HG03280 (cell line): ENCODE measurements around the gene ARAP2.
"Not testable (repeated sequence)": the region's sequence is repeated elsewhere in the genome, so short reads cannot be mapped to it uniquely, and the experiment has no call there.

Experiments used
- ATAC-seq: cut with Tn5 transposase; IDR thresholded peaks from one replicate; pipeline ENCODE4 v1.9.1; 2021; ENCODE audit warnings: mild to moderate bottlenecking, moderate library complexity; ENCODE audit not compliant: unreplicated experiment

ARAP2 gene

DNA sequence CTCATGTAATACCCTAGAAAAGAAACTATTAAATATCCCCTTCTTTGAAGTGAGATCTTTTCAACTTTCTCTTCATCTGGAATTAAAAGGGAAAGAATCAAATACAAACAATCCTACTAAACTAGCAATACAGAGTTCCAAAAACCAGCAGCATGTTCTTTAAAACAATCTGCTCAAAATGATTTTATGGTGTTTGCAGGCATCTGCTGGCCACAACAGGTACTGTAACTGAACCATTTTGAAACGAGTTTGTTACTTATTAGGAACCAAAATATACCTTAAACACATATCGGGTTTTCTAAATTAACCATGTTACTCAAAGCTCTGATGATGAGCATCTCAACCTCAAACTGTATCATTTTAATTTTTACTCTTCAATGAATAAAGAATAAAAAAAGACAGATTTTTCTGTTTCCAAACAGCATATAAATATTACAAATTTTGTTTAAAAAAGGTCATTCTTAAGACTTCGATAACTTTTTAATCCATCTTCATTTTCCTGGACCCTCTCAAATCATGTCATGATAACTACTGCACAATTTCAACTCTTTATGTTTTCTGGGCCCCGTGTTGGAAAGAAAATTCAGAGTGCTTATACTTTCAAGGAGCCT, 56.5 kb downstream of the ARAP2 start:
- ATAC-seq, result no peak

- ATAC-seq, result no peak
Observed at GRCh38 chr4:36183665-36184393, 60.5 kb downstream of the ARAP2 start.

DNA sequence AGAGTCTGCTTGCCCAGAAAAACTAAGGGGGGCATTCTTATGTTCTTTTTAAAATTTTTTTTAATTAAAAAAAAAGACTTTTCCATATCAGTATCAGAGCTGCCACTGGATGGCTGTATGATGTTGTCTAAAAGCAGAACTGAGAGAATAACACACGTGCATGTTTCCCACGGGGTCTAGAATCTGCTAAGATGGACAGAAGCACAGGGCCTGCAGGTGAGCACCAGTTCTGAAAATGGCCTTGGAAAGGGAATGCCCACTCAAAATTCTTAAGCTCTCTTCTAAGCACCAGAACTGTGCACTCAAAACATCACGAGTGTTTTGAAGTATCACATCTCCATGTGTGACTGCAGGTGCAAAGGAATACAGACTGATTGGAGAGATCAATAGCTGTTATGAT, 61.1 kb downstream of the ARAP2 start:
- ATAC-seq, result no peak

DNA sequence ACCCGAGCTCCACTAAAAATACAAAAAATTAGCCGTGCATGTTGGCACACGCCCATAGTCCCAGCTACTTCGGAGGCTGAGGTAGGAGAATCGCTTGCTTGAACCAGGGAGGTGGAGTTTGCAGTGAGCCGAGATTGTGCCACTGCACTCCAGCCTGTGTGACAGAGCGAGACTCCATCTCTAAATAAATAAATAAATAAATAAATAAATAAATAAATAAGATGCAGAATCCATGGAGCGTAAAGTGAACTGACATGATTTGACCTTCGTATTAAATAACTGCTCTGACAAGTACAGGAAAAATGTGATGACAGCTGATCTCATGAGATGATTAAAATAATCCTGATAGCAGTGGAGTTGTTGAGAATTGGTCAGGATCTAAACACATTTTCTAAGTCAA, 62.0 kb downstream of the ARAP2 start:
- not testable (repeated sequence) for ATAC-seq

DNA sequence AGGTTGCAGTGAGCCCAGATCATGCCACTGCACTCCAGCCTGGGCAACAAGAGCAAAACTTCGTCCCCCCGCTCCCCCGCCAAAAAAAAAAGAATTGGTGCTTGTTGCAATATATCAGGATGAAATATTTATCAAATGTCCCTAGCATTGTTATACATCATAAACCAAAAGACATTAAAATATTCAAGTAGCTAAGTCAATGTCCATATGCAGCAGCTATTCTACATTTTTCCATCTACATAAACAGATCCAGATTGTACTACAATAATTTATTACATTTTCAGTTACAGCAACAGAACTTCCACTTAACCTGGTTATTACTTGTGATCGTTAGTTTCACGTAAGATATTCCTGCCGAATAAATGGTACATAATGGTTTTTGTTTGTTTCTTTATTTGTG, 64.1 kb downstream of the ARAP2 start:
- no peak for ATAC-seq

DNA sequence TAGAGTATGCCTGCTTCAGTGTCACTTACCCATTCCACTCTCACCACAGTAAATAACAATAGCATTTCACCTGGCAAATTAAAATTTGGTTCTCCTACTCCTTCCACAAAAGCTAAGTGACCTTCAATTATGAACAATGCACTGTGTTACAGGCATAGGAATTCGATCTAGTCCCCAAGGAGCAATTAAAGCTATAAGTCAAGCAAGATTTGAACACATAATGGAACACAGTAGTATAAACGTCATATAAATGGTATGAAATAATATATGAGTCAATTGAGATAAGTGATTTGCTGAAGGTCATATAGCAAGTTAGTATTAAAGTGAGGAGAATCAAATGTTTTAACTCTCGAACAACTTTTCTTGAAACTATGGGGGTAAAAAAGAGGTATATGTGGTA, 65.8 kb downstream of the ARAP2 start:
- ATAC-seq, result no peak

DNA sequence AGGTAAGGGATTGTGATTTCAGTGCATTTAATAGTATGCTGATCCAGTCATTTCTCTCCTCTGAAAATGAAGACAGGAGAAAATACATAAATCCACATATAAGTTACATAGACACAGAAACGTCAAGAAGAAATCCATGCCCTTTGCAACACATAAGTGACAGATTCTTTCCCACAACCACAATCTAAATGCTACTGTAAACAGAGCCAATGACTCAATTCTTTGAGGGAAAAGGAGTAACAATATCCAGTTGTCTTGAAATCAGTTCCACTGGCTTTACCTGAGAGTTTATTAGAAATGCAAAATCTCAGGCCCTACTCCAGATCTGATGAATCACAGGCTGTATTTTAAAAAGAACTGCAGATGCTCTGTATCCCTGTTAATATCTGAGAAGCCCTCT, 66.4 kb downstream of the ARAP2 start:
- no peak for ATAC-seq

DNA sequence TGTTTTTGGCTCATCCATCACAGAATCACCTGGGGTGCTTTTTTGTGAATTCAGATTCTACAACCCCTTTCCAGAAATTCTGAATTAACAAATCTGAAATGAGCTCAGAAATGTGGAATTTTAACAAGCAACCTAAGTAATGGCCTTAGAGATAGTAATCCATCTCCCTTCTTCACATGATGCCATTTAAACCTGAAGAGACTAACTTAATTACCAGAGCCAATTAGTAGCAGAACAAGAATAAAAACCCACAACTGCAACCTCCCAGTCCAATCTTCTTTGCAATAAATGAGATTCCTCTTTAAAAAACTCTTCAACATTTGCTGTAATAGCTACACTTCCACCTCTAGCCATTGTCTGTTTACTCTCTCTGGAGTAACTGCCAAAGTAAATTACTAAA, 69.7 kb downstream of the ARAP2 start:
- no peak for ATAC-seq

DNA sequence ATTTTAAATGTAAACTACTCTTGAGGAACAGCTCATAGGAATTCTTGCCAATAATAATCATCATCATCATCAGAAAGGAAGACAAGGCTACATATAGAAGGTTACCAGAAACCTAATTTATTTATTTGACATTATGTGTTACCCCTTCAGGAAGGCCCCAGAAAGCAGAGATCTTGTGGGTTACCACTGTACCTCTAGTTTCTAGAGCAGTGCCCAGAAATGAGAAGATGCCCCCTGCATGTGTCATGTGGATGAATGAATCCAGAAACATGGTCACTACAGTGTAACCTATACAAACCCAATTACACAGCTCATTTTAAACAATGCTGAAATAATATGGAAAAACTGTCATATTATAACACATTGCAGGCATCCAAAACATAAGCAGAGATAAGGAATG, 70.4 kb downstream of the ARAP2 start:
- no peak for ATAC-seq

DNA sequence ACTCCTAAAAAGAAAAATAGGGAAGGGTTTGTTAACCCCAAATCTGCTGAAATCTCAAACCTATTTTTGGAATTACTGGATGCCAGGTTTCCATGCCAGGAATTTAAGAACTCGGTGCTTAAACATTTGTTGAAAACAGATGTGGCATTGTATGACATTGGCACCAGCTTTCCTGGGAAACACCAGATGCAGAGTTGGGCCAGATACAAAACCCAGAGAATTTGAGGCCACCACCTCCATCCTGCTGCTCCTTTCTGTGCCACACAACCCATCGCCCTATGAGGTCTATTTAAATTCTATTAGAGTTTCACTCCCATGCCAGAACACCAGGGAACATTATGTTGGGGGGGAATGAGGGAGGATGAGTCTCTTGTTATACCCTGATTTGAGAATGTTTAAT, 71.7 kb downstream of the ARAP2 start:
- ATAC-seq, result no peak

DNA sequence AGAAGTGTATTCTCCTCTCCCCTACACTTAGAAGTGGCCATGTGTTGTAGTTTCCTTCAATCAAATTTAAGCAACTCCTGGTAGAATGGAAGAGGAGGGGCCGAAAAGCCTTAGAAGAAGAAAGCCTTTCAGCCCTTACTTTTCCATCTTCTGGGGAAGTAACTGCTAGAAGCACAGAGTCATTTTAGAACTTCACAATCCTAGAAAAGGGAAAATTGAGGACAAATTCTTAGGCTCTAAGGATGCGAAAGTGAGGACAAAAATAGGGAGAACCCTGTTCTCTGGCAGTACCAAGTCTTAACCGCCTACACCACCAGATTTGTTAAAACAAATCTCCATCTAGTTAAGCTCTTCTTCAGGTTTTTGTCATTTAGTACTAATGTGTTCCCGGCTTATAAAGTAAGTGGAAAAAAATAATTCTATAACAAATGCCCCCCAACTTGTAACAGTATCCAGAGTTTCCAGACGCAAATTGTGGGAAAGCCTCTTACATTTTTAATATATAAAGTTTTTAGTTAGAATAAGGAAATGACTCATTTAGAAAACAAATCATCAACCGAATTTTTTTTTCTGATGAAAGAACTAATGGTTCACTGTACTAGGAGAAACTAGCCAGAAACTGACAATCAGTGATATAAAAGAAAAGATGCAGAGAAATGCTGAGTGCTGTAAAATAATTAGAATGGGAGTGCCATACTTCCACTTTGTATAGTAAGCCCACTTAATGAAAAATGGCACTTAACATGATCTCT, 76.0 kb downstream of the ARAP2 start:
- ATAC-seq, result no peak

DNA sequence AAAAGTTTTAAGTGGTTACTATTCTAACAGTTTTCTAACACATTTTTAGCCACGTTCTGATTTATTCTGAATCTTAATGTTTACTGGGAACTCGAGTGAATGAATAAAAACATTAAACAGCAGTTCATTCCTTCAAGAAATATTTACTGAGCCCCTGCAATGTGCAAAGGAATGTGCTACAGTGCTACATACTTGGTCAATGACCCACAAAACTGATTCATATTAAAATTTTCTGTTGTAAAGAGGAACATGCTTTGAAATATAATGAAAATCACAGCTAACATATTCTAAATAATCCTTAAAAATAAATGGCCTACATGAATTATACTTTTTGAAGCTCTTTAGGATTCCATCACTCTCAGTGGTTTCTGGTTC, 78.7 kb downstream of the ARAP2 start:
- ATAC-seq, result no peak

DNA sequence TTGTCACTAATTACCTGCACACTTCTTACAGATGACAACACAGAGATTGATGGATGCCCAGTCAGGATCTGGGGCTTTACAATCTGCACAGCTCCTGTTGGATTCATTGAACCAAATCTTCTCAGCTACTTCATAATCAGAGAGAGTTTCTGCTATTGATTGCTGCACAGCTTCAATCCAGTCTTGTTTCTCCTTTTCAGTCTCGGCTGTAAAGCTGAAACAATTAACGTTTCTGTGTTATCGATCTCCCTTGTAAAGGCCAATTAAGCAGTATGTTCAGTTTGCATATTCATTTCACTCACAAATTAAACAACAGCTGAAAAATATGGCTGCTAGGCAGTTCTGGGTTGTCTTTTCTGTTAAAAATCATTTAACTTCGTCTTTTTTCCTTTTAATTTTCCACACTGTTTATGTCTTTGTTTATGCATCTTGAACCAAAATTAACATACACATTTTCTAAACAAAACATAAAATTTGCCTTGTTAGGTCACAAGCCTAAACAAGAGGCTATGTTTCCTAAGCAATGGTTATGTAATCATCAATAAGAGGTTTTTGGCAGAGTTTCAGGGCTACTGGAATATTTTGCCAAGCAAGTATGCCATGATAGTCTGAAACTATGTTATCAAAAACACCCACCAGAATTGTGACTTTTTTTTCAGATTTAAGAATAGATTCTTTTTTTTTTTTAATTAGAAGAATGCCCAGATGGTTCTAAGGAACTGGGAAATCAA, 79.2 kb downstream of the ARAP2 start:
- no peak for ATAC-seq

DNA sequence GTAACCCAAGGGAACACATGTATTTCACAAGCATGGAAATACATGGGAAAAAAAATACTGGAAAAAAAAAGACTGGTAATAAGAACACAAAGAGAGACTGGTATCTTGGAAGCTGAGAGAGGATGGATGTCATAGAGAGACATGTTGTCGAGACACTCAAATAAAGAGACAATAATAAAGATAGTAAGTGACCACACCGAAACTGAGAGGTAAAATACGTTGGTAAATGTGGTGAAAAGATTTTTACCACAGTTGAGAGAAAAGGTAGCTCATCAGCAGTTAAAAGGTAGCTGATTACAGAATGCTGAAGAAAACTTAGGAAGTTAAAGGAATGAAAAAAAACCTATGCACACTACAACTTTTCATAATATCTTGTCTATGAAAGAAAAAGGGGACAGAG, 81.1 kb downstream of the ARAP2 start:
- no peak for ATAC-seq

DNA sequence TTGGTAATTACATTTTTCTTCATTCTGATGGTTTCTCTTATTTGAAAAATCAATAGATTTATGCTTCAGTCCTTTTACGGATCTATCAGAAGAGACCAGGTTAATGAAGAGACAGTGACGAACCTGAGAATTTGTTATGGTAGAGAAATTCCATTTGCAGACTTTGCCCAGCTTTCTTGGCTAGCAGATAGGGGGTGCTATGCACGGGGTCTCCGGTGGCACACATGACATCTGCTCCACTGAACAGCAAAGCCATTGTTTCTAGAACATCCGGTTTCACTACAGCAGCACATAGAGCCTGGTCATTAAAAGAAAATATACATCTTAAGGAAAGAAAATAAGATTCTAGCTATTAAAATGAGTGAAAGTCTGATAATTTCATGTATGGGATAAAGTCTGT, 85.1 kb downstream of the ARAP2 start:
- no peak for ATAC-seq

- ATAC-seq, result no peak
Observed at GRCh38 chr4:36152735-36153134, 91.6 kb downstream of the ARAP2 start.

GRCh38 chr4:36142504-36142903, 101.8 kb downstream of the ARAP2 start:
- no peak for ATAC-seq

DNA sequence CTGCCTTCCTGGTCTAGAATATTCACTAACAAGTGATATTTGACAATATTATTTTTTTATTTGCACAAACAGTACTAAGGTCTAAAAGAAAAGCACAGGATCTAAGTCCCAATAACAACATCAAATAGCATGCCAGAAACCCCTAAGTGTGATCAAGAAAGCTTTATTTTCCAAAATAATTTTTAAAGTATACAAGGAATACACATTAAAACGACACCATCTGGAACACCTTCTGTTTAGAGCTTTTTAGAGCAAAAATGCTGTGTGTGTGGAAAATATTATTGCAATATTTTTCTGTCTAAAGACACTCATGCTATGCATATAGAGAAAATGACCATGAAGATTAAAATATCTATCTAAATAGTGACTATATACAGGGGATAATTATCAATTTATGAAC, 103.1 kb downstream of the ARAP2 start:
- no peak for ATAC-seq

DNA sequence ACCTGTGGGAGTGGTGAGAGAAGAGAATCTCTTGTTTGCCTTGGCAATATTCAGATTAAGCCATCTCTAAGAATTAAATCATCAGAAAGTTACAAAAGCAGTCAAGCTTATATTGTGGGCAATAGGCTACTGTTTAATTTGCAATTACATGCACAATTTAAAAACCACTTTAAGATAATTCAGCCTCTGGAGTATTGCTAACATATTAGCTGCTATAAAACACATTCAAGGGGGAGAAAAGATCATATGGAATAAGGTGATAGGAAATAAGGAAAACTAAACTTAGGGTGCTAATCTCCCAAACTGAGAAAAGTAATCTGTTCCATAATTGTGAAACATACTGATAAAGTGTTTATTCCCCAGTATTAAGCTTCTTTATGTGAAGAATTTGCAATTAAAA, 103.9 kb downstream of the ARAP2 start:
- ATAC-seq, result no peak

DNA sequence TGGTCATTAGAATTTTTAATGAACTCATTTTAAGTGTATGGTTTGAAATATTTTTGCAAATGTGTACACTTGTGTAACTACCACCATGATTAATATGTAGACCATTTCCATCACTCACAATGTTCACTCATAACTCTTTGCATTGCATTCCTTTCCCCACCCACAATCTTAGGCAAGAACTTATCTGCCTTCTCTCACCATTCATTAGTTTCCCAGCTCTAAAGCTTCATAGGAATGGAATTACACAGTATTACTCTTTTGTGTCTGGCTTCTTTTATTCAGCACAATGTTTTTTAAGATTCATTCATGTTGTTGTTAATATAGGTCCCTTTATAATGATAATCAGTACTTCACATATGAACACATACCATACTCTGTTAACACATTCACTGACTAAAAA, 106.1 kb downstream of the ARAP2 start:
- no peak for ATAC-seq

GRCh38 chr4:36137336-36137735, 107.0 kb downstream of the ARAP2 start:
- ATAC-seq, result no peak

GRCh38 chr4:36133658-36134057, 110.7 kb downstream of the ARAP2 start:
- no peak for ATAC-seq
